GM12878 (cell line): Measurements from ENCODE around the gene MBOAT2.
"Not testable (repeated sequence)": the region's sequence is repeated elsewhere in the genome, so short reads cannot be mapped to it uniquely, and the experiment has no call there.

Source experiments
- ATF2 ChIP-seq: IDR thresholded peaks from 2 replicates; pipeline ENCODE4 v1.6.1; 2012; ENCODE audit warnings: low read length, inconsistent platforms
- CBX3 ChIP-seq: fragments of 200-600 bp; sonication (generic); IDR thresholded peaks from 2 replicates; pipeline ENCODE4 v1.6.1; 2016; ENCODE audit warnings: low read depth, borderline replicate concordance
- DPF2 ChIP-seq: fragments of 450-650 bp; IDR thresholded peaks from 2 replicates; pipeline ENCODE4 v1.6.1; 2017; ENCODE audit warnings: mild to moderate bottlenecking
- EGR1 ChIP-seq, 2 experiments: IDR thresholded peaks; 1 replicate in 1 of 2; 2 replicates in 1 of 2; pipeline ENCODE4 v1.6.1; 2011 to 2012; ENCODE audit warnings: low read depth in 2 of 2, low read length in 2 of 2, borderline replicate concordance in 1 of 2, mild to moderate bottlenecking in 1 of 2, moderate library complexity in 1 of 2
- FOXM1 ChIP-seq: IDR thresholded peaks from 2 replicates; pipeline ENCODE4 v1.6.1; 2012; ENCODE audit warnings: low read depth, mild to moderate bottlenecking, inconsistent platforms, low read length, moderate library complexity
- MYC ChIP-seq: IDR thresholded peaks from 2 replicates; pipeline ENCODE4 v1.6.1; 2011; ENCODE audit warnings: mild to moderate bottlenecking, low read length, moderate library complexity, inconsistent platforms; ENCODE audit not compliant: insufficient read depth, insufficient replicate concordance, insufficient read length, severe bottlenecking
- NFXL1 ChIP-seq: fragments of 450-650 bp; IDR thresholded peaks from 2 replicates; pipeline ENCODE4 v1.6.1; 2017; ENCODE audit warnings: antibody characterized with exemption, mild to moderate bottlenecking, borderline replicate concordance
- PAX8 ChIP-seq: fragments of 450-650 bp; IDR thresholded peaks from 2 replicates; pipeline ENCODE4 v1.6.1; 2017; ENCODE audit warnings: mild to moderate bottlenecking, moderate library complexity
- POLR2A ChIP-seq: IDR thresholded peaks from 2 replicates; pipeline ENCODE4 v1.6.1; 2011; ENCODE audit warnings: low read depth, mild to moderate bottlenecking, low read length
- RAD21 ChIP-seq: IDR thresholded peaks from 2 replicates; pipeline ENCODE4 v1.6.1; 2011; ENCODE audit warnings: mild to moderate bottlenecking, low read depth, low read length, moderate library complexity; ENCODE audit not compliant: insufficient read depth
- SIN3A ChIP-seq: IDR thresholded peaks from 2 replicates; pipeline ENCODE4 v1.6.1; 2012; ENCODE audit warnings: low read depth, low read length, improper control_type of control experiment
- SMC3 ChIP-seq: IDR thresholded peaks from 2 replicates; pipeline ENCODE4 v1.6.1; 2011; ENCODE audit warnings: low read length, improper control_type of control experiment, borderline replicate concordance

GRCh38 chr2:8895087-8895912 is 108.2 kb downstream of the MBOAT2 start:
- TF ChIP-seq MYC; PAX8; ATF2; POLR2A; FOXM1; SIN3A; DPF2; EGR1 (IDR thresholded peaks at IDR 0.05; ENCODE audit: borderline replicate concordance in 1 of 2, low read depth in 2 of 2, low read length in 2 of 2); CBX3; RAD21; NFXL1; SMC3: not testable (repeated sequence)
